MM.1S (cell line): Measurements from ENCODE around the gene MSMP.

Source experiments
- EZH2 ChIP-seq: fragments of 300-600 bp; sonication (generic); optimal IDR thresholded peaks from 2 replicates; pipeline ENCODE3; 2017; ENCODE audit warnings: low read depth, mild to moderate bottlenecking, antibody characterized with exemption, low read length, mixed read lengths
- EZH2phosphoT487 ChIP-seq: fragments of 300-600 bp; sonication (generic); IDR thresholded peaks from 2 replicates; pipeline ENCODE4 v1.6.1; 2018; ENCODE audit warnings: antibody characterized with exemption, low read length
- TF ChIP-seq, protein P1 (sequence below): fragments of 300-600 bp; sonication (generic); IDR thresholded peaks from 2 replicates; pipeline ENCODE4 v1.5.1; 2016; ENCODE audit warnings: antibody characterized with exemption, low read length, mixed read lengths

GRCh38 chr9:35763181-35763580 lies 9.1 kb upstream of the MSMP start:
- TF ChIP-seq, protein P1, sequence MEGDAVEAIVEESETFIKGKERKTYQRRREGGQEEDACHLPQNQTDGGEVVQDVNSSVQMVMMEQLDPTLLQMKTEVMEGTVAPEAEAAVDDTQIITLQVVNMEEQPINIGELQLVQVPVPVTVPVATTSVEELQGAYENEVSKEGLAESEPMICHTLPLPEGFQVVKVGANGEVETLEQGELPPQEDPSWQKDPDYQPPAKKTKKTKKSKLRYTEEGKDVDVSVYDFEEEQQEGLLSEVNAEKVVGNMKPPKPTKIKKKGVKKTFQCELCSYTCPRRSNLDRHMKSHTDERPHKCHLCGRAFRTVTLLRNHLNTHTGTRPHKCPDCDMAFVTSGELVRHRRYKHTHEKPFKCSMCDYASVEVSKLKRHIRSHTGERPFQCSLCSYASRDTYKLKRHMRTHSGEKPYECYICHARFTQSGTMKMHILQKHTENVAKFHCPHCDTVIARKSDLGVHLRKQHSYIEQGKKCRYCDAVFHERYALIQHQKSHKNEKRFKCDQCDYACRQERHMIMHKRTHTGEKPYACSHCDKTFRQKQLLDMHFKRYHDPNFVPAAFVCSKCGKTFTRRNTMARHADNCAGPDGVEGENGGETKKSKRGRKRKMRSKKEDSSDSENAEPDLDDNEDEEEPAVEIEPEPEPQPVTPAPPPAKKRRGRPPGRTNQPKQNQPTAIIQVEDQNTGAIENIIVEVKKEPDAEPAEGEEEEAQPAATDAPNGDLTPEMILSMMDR: no peak
- TF ChIP-seq EZH2 (no peak), EZH2phosphoT487 (no peak)
